ENCODE results near the gene B9D2. TPM values are rescaled to one million over a fixed set of nuclear protein-coding genes. Genes with fewer than 3 reads are reported as not detected.

B9D2 gene
- total RNA-seq, 1 experiment from 2014 or later: 4.4 TPM

DNA sequence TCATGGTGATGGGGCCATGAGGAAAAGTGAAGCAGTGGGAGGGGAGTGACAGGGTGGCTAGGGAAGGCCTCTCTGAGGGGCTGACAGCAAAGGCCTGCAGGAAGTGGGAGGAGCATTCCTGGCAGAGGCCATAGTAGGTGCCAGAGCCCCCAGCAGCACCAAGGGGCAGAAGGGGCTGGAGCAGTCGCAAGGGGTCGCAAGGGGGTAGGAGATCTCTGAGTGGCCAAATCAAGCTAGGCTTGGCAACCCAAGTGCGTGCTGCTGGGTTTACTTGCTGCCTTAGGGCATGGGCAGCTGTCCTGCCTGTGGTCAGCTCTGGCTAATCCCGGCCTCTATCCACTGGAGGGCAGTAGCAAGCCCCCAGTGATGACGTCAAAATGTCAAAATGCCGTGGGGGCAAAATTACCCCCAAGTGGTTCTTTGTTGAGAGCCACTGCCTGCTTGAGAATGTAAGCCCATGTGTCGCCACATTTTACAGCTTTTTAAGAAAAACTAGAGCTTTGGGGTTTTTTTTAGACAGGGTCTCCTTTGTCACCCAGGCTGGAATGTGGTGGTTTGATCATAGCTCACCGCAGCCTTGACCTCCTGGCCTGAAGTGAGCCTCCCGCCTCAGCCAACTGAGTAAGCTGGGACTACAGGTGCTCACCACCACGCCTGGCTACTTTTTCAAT, 42.2 kb downstream of the B9D2 start:
- H3K9me3 ChIP-seq (ENCODE audit: low read length): no peaks in the 10 kb centered on the region
- H4K20me1 ChIP-seq (ENCODE audit: low read length): no peaks in the 10 kb centered on the region
- peaks cover 50% of the 10 kb centered on the region for H3K4me1 ChIP-seq (ENCODE audit: insufficient read depth, low read length)
- peaks cover 8% of the 10 kb centered on the region; the same call in 1 of the 2 replicates for H3K36me3 ChIP-seq (ENCODE audit: low read depth, low read length)
- POLR2A ChIA-PET (ENCODE audit: unreplicated experiment): no interaction called here
- no peaks in the 10 kb centered on the region for H3K9me2 ChIP-seq (replicated peaks; ENCODE audit: low read length)
- DNase-seq: peak; percentile 41
- no peak overlapping the region for H3K9ac ChIP-seq (ENCODE audit: low read length)
- CTCF ChIA-PET: interaction anchor here (0.5 to 0.8 kb wide), 2 partner anchors 14 to 31 kb away, joined by 3 read pairs; no protein-coding TSS in a partner anchor
- H3K79me2 ChIP-seq (ENCODE audit: low read length): no peaks in the 10 kb centered on the region; the same call in none of the 2 replicates
- ATAC-seq: no peak
- H3F3A ChIP-seq (ENCODE audit: low read length, unreplicated experiment): peaks cover 7% of the 10 kb centered on the region
- no peak overlapping the region for H3K4me3 ChIP-seq (ENCODE audit: low read length)
- H3K27me3 ChIP-seq (ENCODE audit: low read length): no peaks in the 10 kb centered on the region
- no peak overlapping the region for H2AFZ ChIP-seq (ENCODE audit: low read length)
- BruUV-seq (replicated peaks): no TSS peak
- H3K4me2 ChIP-seq (ENCODE audit: low read length): no peak overlapping the region
- peak overlapping the region; percentile 97 for H3K27ac ChIP-seq (ENCODE audit: low read length)
- intact Hi-C loops (cut with micrococcal nuclease): no loop called here
- TF ChIP-seq EZH2 (IDR thresholded peaks at IDR 0.05; ENCODE audit: low read length, unreplicated experiment): no peak
- no peak for TF ChIP-seq EZH2phosphoT487 (IDR thresholded peaks at IDR 0.05; ENCODE audit: borderline replicate concordance, low read length)
- TF ChIP-seq CTCF (conservative IDR thresholded peaks at IDR 0.05; ENCODE audit: low read depth, low read length): peak; percentile 63

GRCh38 chr19:41321204-41321599, 42.7 kb downstream of the B9D2 start:
- no peak for ATAC-seq
- Histone ChIP-seq H2AFZ (ENCODE audit: low read length) (no peak overlapping the region), H3K9me3 (ENCODE audit: low read length) (no peaks in the 10 kb centered on the region), H3K9me2 (replicated peaks; ENCODE audit: low read length) (no peaks in the 10 kb centered on the region), H3K27ac (ENCODE audit: low read length) (no peak overlapping the region), H3K4me2 (ENCODE audit: low read length) (no peak overlapping the region), H3K27me3 (ENCODE audit: low read length) (no peaks in the 10 kb centered on the region), H3K9ac (ENCODE audit: low read length) (no peak overlapping the region), H3K4me1 (ENCODE audit: insufficient read depth, low read length) (peaks cover 44% of the 10 kb centered on the region), H3K79me2 (ENCODE audit: low read length) (no peaks in the 10 kb centered on the region; the same call in 1 of the 2 replicates), H4K20me1 (ENCODE audit: low read length) (no peaks in the 10 kb centered on the region), H3F3A (ENCODE audit: low read length, unreplicated experiment) (peaks cover 7% of the 10 kb centered on the region), H3K36me3 (ENCODE audit: low read depth, low read length) (peaks cover 8% of the 10 kb centered on the region; the same call in 1 of the 2 replicates), H3K4me3 (ENCODE audit: low read length) (no peak overlapping the region)
- no peak for TF ChIP-seq CTCF (conservative IDR thresholded peaks at IDR 0.05; ENCODE audit: low read depth, low read length)
- no peak for TF ChIP-seq EZH2 (IDR thresholded peaks at IDR 0.05; ENCODE audit: low read length, unreplicated experiment)
- no peak for TF ChIP-seq EZH2phosphoT487 (IDR thresholded peaks at IDR 0.05; ENCODE audit: borderline replicate concordance, low read length)
- no TSS peak for BruUV-seq (replicated peaks)
- ChIA-PET CTCF (interaction anchor here (0.5 kb wide), 1 partner anchor 15 kb away, joined by 3 read pairs; no protein-coding TSS in a partner anchor), POLR2A (ENCODE audit: unreplicated experiment) (no interaction called here)
- DNase-seq: no peak
- intact Hi-C loops (cut with micrococcal nuclease): no loop called here

DNA sequence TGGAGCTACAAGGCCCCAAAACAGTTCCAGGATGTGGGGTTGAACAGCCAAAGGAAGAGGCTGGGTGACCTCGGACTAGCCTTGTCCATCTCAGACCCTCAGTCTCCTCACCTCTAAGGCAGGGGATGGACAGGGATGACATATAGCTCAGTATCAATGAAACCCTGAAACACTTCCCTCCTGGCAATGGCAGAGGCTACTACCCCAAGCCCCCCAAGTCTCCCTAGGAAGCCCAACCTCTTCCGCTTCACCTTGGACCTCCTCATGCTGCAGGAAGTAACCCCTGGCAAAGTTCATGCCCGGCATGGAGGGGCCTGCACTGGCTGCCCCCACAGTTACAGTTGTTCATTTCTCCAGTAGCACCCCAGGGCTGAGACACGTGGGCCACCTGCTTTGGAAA, 43.4 kb downstream of the B9D2 start:
- ChIA-PET POLR2A (ENCODE audit: unreplicated experiment) (interaction anchor here (0.6 kb wide), 1 partner anchor 119 kb away, joined by 3 read pairs; no protein-coding TSS in a partner anchor), CTCF (no interaction called here)
- no peak for TF ChIP-seq EZH2phosphoT487 (IDR thresholded peaks at IDR 0.05; ENCODE audit: borderline replicate concordance, low read length)
- no peak for TF ChIP-seq EZH2 (IDR thresholded peaks at IDR 0.05; ENCODE audit: low read length, unreplicated experiment)
- no peak for TF ChIP-seq CTCF (conservative IDR thresholded peaks at IDR 0.05; ENCODE audit: low read depth, low read length)
- H3F3A ChIP-seq (ENCODE audit: low read length, unreplicated experiment): peaks cover 7% of the 10 kb centered on the region
- H4K20me1 ChIP-seq (ENCODE audit: low read length): no peaks in the 10 kb centered on the region
- peaks cover 38% of the 10 kb centered on the region for H3K4me1 ChIP-seq (ENCODE audit: insufficient read depth, low read length)
- H3K27ac ChIP-seq (ENCODE audit: low read length): no peak overlapping the region
- intact Hi-C loops (cut with micrococcal nuclease): no loop called here
- H3K4me2 ChIP-seq (ENCODE audit: low read length): no peak overlapping the region
- no peaks in the 10 kb centered on the region for H3K9me3 ChIP-seq (ENCODE audit: low read length)
- H3K36me3 ChIP-seq (ENCODE audit: low read depth, low read length): peaks cover 8% of the 10 kb centered on the region; the same call in 1 of the 2 replicates
- no peaks in the 10 kb centered on the region for H3K27me3 ChIP-seq (ENCODE audit: low read length)
- no peaks in the 10 kb centered on the region for H3K9me2 ChIP-seq (replicated peaks; ENCODE audit: low read length)
- ATAC-seq (no peak), DNase-seq (no peak)
- H3K4me3 ChIP-seq (ENCODE audit: low read length): no peak overlapping the region
- H3K9ac ChIP-seq (ENCODE audit: low read length): no peak overlapping the region
- no peak overlapping the region for H2AFZ ChIP-seq (ENCODE audit: low read length)
- BruUV-seq (replicated peaks): TSS peak; percentile 6
- no peaks in the 10 kb centered on the region for H3K79me2 ChIP-seq (ENCODE audit: low read length)

Data from PC-3 (cell line).